ENCODE measurements around the gene UQCRHL. TPM values are rescaled to one million over a fixed set of nuclear protein-coding genes. Genes with fewer than 3 reads are reported as not detected.
A peak's percentile ranks its signal among the peaks of the same experiment; 100 is the strongest.

Gene UQCRHL
- total and polyA plus RNA-seq, 2 of the 8 experiments (the other 6 are each of a cell fraction or from before 2014, with no cell fraction given), result 3.7 to 3.9 TPM

DNA sequence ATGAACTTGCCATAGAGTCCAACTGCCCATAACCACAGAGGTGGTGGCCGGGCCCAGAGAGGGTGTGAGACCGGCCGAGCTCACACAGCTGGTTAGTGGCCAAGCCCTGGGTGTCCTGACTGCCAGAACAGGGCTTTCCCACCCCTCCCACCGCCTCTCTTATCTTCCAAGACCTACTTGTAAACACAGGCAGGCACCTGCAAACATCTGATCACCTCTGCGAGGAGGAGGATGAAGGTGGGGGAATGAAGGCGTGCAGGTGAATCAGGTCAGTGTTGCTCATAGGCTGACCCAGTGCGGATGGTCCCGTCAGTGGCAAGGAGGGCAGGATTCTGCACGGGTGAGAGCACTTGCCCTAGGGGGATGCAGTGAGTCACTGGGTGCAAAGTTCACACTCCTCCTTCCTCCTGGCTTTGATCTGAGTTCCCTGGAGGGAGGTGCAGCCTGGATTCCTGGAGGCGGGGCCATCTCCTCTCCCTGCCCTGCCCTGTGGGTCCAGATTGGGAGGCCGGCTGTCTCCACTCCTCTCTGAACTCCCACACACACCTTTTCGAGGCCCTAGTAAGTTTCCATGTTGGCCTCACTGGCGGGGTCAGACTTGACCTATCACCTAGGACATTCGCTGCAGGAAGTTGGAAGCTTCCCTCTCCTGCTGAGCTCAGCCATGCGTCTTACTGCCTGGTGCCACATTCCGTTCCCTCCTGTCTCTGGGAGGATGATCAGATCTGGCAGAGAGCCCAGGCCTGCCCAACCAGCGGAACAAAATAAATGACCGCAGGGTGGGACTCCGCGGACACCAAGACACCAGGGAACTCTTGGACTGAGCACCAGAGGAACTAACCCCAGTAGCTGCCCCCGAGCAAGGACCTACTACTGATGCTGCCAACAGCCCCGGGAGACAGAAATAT, 7.3 kb downstream of the UQCRHL start:
- DNase-seq (ENCODE audit: low read depth in 1 of 2, low spot score in 2 of 2), result peak; percentile 60 to 62
- Histone ChIP-seq H3K79me2 (ENCODE audit: control insufficient read depth in 1 of 2, insufficient read depth in 2 of 2, low read length in 2 of 2) (no peaks in the 10 kb centered on the region), H3K79me1 (ENCODE audit: low read depth, low read length) (no peaks in the 10 kb centered on the region)

More for the DNA sequence above, 7.3 kb downstream of the UQCRHL start:
- Histone ChIP-seq H4K5ac (ENCODE audit: insufficient read length, low read depth, low read length) (no peak overlapping the region), H3K27me3 (replicated peaks in 1 of 4; ENCODE audit: control insufficient read depth in 3 of 4, extremely low read depth in 1 of 4, insufficient read depth in 3 of 4, low read length in 3 of 4) (no peaks in the 10 kb centered on the region), H3K4me1 (replicated peaks in 1 of 4; ENCODE audit: control insufficient read depth in 3 of 4, insufficient read depth in 4 of 4, low read length in 3 of 4) (peaks cover 0 to 18% (median 12%) of the 10 kb centered on the region in 4 experiments; a peak in 6 of 7 replicates), H3K23ac (ENCODE audit: insufficient read length) (no peak overlapping the region), H3K14ac (ENCODE audit: insufficient read length) (no peak overlapping the region), H2BK15ac (ENCODE audit: low read length) (no peak overlapping the region; the same call in 1 of the 2 replicates), H3K23me2 (ENCODE audit: low read depth, low read length) (no peaks in the 10 kb centered on the region), H4K91ac (replicated peaks; ENCODE audit: insufficient read length, low read length) (no peak overlapping the region), H3K4ac (replicated peaks; ENCODE audit: insufficient read length, low read depth, low read length) (no peak overlapping the region), H3K56ac (replicated peaks; ENCODE audit: insufficient read length, low read depth, low read length) (no peak overlapping the region), H2AFZ (ENCODE audit: low read length) (peak overlapping the region; percentile 37), H3K9me3 (ENCODE audit: insufficient read depth in 2 of 2, low read depth in 1 of 2, low read length in 1 of 2) (no peaks in the 10 kb centered on the region), H2BK5ac (ENCODE audit: low read depth, low read length) (no peak overlapping the region), H3K4me2 (ENCODE audit: insufficient read depth in 1 of 2, low read depth in 2 of 2, low read length in 2 of 2) (no peak overlapping the region; a peak in 1 of 4 replicates), H4K20me1 (replicated peaks in 1 of 2; ENCODE audit: control insufficient read depth in 1 of 2, insufficient read depth in 2 of 2, low read length in 2 of 2) (peaks cover 0 to 1% of the 10 kb centered on the region in 2 experiments), H3K36me3 (ENCODE audit: control insufficient read depth in 2 of 4, insufficient read depth in 4 of 4, low read length in 3 of 4) (no peaks in the 10 kb centered on the region), H3K18ac (ENCODE audit: extremely low read depth, low read length) (peak overlapping the region; percentile 15; the same call in 1 of the 2 replicates), H2BK120ac (replicated peaks; ENCODE audit: low read depth, low read length) (no peak overlapping the region), H3K9ac (replicated peaks in 1 of 4; ENCODE audit: extremely low read depth in 1 of 4, low read depth in 3 of 4, low read length in 3 of 4) (no peak overlapping the region), H2BK20ac (ENCODE audit: low read length) (0 out of 2 replicates have a peak overlapping the region, but pooled peaks have one; percentile 6), H3K4me3 (ENCODE audit: extremely low read depth in 1 of 4, insufficient read depth in 2 of 4, low read depth in 3 of 4, low read length in 4 of 4) (no peak overlapping the region), H3K27ac (ENCODE audit: low read depth, low read length) (no peak overlapping the region), H4K8ac (ENCODE audit: extremely low read depth, insufficient read depth, low read length) (no peak overlapping the region; the same call in 1 of the 2 replicates), H2AK5ac (ENCODE audit: low read depth, low read length) (no peak overlapping the region), H2BK12ac (ENCODE audit: low read depth, low read length) (0 out of 2 replicates have a peak overlapping the region, but pooled peaks have one; percentile 32)
- 82% methylated on average over 21 of the region's 22 CpGs; no CpG with 5 or more reads in 1 of the 2 experiments for WGBS, 2 experiments (ENCODE audit: extremely low coverage in 1 of 2, insufficient coverage in 1 of 2, insufficient read length in 1 of 2, insufficient replicate concordance in 2 of 2, low coverage in 1 of 2, low lambda C conversion rate in 2 of 2, missing lambda C conversion rate in 1 of 2)
- FAIRE-seq, result no peak
- ChIA-PET CTCF (ENCODE audit: partially characterized antibody) (interaction anchor here (0.6 to 4.5 kb wide), 12 partner anchors 8 to 254 kb away, joined by 3 to 25 read pairs (median 4); partner anchors contain the start of gene UQCRHL), POLR2A (ENCODE audit: partially characterized antibody) (interaction anchor here (0.6 to 1.2 kb wide), 3 partner anchors 13 to 51 kb away, joined by 3 to 5 read pairs (median 3); no protein-coding TSS in a partner anchor)
- TF ChIP-seq CEBPB (IDR thresholded peaks at IDR 0.05; ENCODE audit: low read depth, low read length), result no peak
- no peak for TF ChIP-seq ASH2L (IDR thresholded peaks at IDR 0.05; ENCODE audit: low read length)
- 0 out of 2 replicates have a peak, but pooled peaks have one; percentile 14 for TF ChIP-seq KDM1A (IDR thresholded peaks at IDR 0.05; ENCODE audit: borderline replicate concordance, low read length)
- no peak for TF ChIP-seq SIN3A (conservative IDR thresholded peaks at IDR 0.05 in 1 of 2, IDR thresholded peaks at IDR 0.05 in 1 of 2; ENCODE audit: low read depth in 1 of 2, low read length in 2 of 2)
- TF ChIP-seq YY1 (IDR thresholded peaks at IDR 0.05; ENCODE audit: low read depth, low read length), result no peak
- TF ChIP-seq, protein P1, sequence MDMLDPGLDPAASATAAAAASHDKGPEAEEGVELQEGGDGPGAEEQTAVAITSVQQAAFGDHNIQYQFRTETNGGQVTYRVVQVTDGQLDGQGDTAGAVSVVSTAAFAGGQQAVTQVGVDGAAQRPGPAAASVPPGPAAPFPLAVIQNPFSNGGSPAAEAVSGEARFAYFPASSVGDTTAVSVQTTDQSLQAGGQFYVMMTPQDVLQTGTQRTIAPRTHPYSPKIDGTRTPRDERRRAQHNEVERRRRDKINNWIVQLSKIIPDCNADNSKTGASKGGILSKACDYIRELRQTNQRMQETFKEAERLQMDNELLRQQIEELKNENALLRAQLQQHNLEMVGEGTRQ (IDR thresholded peaks at IDR 0.05; ENCODE audit: low read length), result peak; percentile 13; the same call in 1 of the 2 replicates

Measured in H1 (cell line).